Thoracic aorta (tissue), 2 donors: Measurements from ENCODE around the gene ATPAF1. TPM values are rescaled to one million over a fixed set of nuclear protein-coding genes. Genes with fewer than 3 reads are reported as not detected.
A peak's percentile ranks its signal among the peaks of the same experiment; 100 is the strongest.

Source experiments
- ATAC-seq: fragments of 150-250 bp; one replicate; pipeline ENCODE4 v1.8.0; 2017; ENCODE audit warnings: low read depth; ENCODE audit not compliant: insufficient number of reproducible peaks, low FRiP score
- DNase-seq: peaks from one replicate; pipeline ENCODE4 v3.0.0-alpha.2; 2020; ENCODE audit warnings: low spot score
- H3K27ac ChIP-seq, 2 donors: fragments of 200-600 bp; sonication (generic); 1 replicate in 1 of 2; 2 replicates in 1 of 2; pipeline ENCODE4 v1.5.1; 2016; ENCODE audit warnings: mild to moderate bottlenecking in 2 of 2, moderate library complexity in 2 of 2
- H3K27me3 ChIP-seq: fragments of 200-600 bp; sonication (generic); replicated peaks from 2 replicates; pipeline ENCODE4 v1.6.0; 2016; ENCODE audit warnings: mild to moderate bottlenecking; ENCODE audit not compliant: insufficient read depth
- H3K36me3 ChIP-seq: fragments of 200-600 bp; sonication (generic); one replicate; pipeline ENCODE4 v1.5.1; 2016
- H3K4me1 ChIP-seq, 2 donors: fragments of 200-600 bp; sonication (generic); 1 replicate in 1 of 2; 2 replicates in 1 of 2; pipeline versions ENCODE4 v1.5.1 to v1.6.0; 2016; ENCODE audit warnings: low read depth in 2 of 2, mild to moderate bottlenecking in 1 of 2; ENCODE audit not compliant: control insufficient read depth in 1 of 2
- H3K4me3 ChIP-seq: fragments of 200-600 bp; sonication (generic); 2 replicates; pipeline ENCODE4 v1.5.1; 2016; ENCODE audit warnings: mild to moderate bottlenecking
- H3K9me3 ChIP-seq: fragments of 200-600 bp; sonication (generic); 2 replicates; pipeline ENCODE4 v1.5.1; 2016
- CTCF ChIP-seq: fragments of 200-600 bp; sonication (generic); IDR thresholded peaks from one replicate; pipeline ENCODE4 v1.5.1; 2019; ENCODE audit warnings: antibody characterized with exemption
- total RNA-seq, 2 donors: library from RNA; depleted of rRNA; stranded (reverse); fragments of >200 nt; gene quantifications; one replicate each; pipeline versions ENCODE4 v1.1.0 to v1.2.3, GENCODE V29; 2016

The ATPAF1 gene
- total RNA-seq, 2 donors from 2014 or later: 38.5 to 55.6 TPM

GRCh38 chr1:46607345-46608130, 60.6 kb downstream of the ATPAF1 start:
- Histone ChIP-seq H3K27me3 (no peaks in the 10 kb centered on the region), H3K4me3 (peak overlapping the region; percentile 29), H3K9me3 (no peaks in the 10 kb centered on the region), H3K4me1 (peaks cover 39 to 76% of the 10 kb centered on the region in 2 donors), H3K27ac (peak overlapping the region; percentile 65 to 81), H3K36me3 (peaks cover 11% of the 10 kb centered on the region)
- TF ChIP-seq CTCF: no peak
- DNase-seq: no peak
- peak; percentile 33 for ATAC-seq

- H3K4me3 ChIP-seq: no peak overlapping the region
- H3K9me3 ChIP-seq: no peaks in the 10 kb centered on the region
- peak overlapping the region; percentile 45 to 81 for H3K27ac ChIP-seq
- peaks cover 29 to 76% of the 10 kb centered on the region in 2 donors for H3K4me1 ChIP-seq
- H3K36me3 ChIP-seq: peaks cover 11% of the 10 kb centered on the region
- no peaks in the 10 kb centered on the region for H3K27me3 ChIP-seq
- DNase-seq (no peak), ATAC-seq (no peak)
- TF ChIP-seq CTCF: no peak
Observed at GRCh38 chr1:46606255-46606965, 61.8 kb downstream of the ATPAF1 start.

GRCh38 chr1:46605232-46605631, 62.9 kb downstream of the ATPAF1 start:
- TF ChIP-seq CTCF: no peak
- no peaks in the 10 kb centered on the region for H3K9me3 ChIP-seq

GRCh38 chr1:46603858-46604549, 64.2 kb downstream of the ATPAF1 start, which contains the start of gene MKNK1:
MKNK1 (minus strand) TSS chr1:46604268; CDS start chr1:46583327, 20,941 bp downstream.
- Histone ChIP-seq H3K27me3 (no peaks in the 10 kb centered on the region), H3K4me1 (peaks cover 27 to 85% of the 10 kb centered on the region in 2 donors), H3K9me3 (no peaks in the 10 kb centered on the region), H3K4me3 (peak within 1 kb of the TSS; percentile 88), H3K36me3 (peaks cover 3% of the 10 kb centered on the region), H3K27ac (peak within 1 kb of the TSS; percentile 75 to 78)
- DNase-seq (peak; percentile 79), ATAC-seq (peak; percentile 71)
- TF ChIP-seq CTCF: peak; percentile 24

More at GRCh38 chr1:46605232-46605631, 62.9 kb downstream of the ATPAF1 start:
- no peak overlapping the region for H3K4me3 ChIP-seq
- ATAC-seq (no peak), DNase-seq (no peak)
- H3K27ac ChIP-seq: no peak overlapping the region
- no peaks in the 10 kb centered on the region for H3K27me3 ChIP-seq
- H3K36me3 ChIP-seq: peaks cover 11% of the 10 kb centered on the region
- H3K4me1 ChIP-seq: peaks cover 27 to 80% of the 10 kb centered on the region in 2 donors

GRCh38 chr1:46603481-46603857, 64.7 kb downstream of the ATPAF1 start:
- Histone ChIP-seq H3K36me3 (no peaks in the 10 kb centered on the region), H3K27ac (peak overlapping the region; percentile 75 to 78), H3K4me3 (peak overlapping the region; percentile 88), H3K27me3 (no peaks in the 10 kb centered on the region), H3K9me3 (no peaks in the 10 kb centered on the region), H3K4me1 (peaks cover 27 to 84% of the 10 kb centered on the region in 2 donors)
- ATAC-seq: no peak
- DNase-seq: no peak
- no peak for TF ChIP-seq CTCF
